K562 (cell line): ENCODE measurements around the gene MPV17L. TPM values are rescaled to one million over a fixed set of nuclear protein-coding genes. Genes with fewer than 3 reads are reported as not detected.
"Not testable (repeated sequence)": the region's sequence is repeated elsewhere in the genome, so short reads cannot be mapped to it uniquely, and the experiment has no call there.

Experiments
- ATAC-seq: fragments of 200-7000 bp; cut with Tn5 transposase; 3 replicates; pipeline ENCODE4 v1.9.1; 2020; ENCODE audit warnings: moderate library complexity
- BruUV-seq: library from RNA; stranded (reverse); fragments of 400-500 nt; replicated peaks from 2 replicates; lab custom pipeline; 2021; lab: Mats Ljungman, UMichigan
- CTCF ChIA-PET: fragments of 300-600 bp; formaldehyde crosslinking; extraction: SDS; loops from one replicate; lab custom pipeline; 2021; ENCODE audit warnings: low intra/inter-chr PET ratio; lab: Yijun Ruan, JAX
- POLR2A ChIA-PET: fragments of 300-600, 350-650 bp; sonication (Branson Sonifier 250); formaldehyde crosslinking; extraction: SDS; loops from one replicate; lab custom pipeline; 2021; ENCODE audit warnings: antibody characterized with exemption, inconsistent platforms; lab: Yijun Ruan, JAX
- DNase-seq, 4 experiments: peaks; one replicate each; pipeline versions ENCODE4 v3.0.0 to v3.0.0-alpha.2; 2011 to 2018; ENCODE audit warnings: low spot score in 3 of 4, mixed read lengths in 3 of 4; ENCODE audit errors: extremely low read depth in 1 of 4
- FAIRE-seq: peaks from 2 replicates; lab custom pipeline; 2011; peaks lifted over from hg19 to GRCh38; lab: Jason Lieb, UNC
- H2AFZ ChIP-seq: 2 replicates; pipeline ENCODE4 v1.6.0; 2011; ENCODE audit warnings: low read depth, low read length, control low read depth, inconsistent platforms
- H3K27ac ChIP-seq: fragments of 200-600 bp; 3 replicates; pipeline ENCODE4 v1.8.0; 2011; ENCODE audit warnings: low read depth, mild to moderate bottlenecking, control low read depth, inconsistent platforms, low read length, moderate library complexity, mixed read lengths; ENCODE audit errors: extremely low read depth
- H3K27me3 ChIP-seq, 2 experiments: fragments of 300-600 bp in 1 of 2; 2 replicates in 1 of 2; 3 replicates in 1 of 2; pipeline versions ENCODE4 v1.6.0 to v1.8.0; 2011; ENCODE audit warnings: inconsistent platforms in 2 of 2, low read length in 2 of 2, mild to moderate bottlenecking in 1 of 2, mixed read lengths in 1 of 2, moderate library complexity in 1 of 2; ENCODE audit not compliant: control insufficient read depth in 2 of 2, insufficient read depth in 2 of 2
- H3K36me3 ChIP-seq: fragments of 300-600 bp; 3 replicates; pipeline ENCODE4 v1.8.0; 2011; ENCODE audit warnings: mild to moderate bottlenecking, low read length, inconsistent platforms; ENCODE audit not compliant: control insufficient read depth, insufficient read depth
- H3K4me1 ChIP-seq, 2 experiments: fragments of 200-600 bp in 1 of 2; replicated peaks in 1 of 2; 2 replicates in 1 of 2; 3 replicates in 1 of 2; pipeline versions ENCODE4 v1.5.1 to v1.8.0; 2011; ENCODE audit warnings: inconsistent platforms in 2 of 2, low read length in 2 of 2, mild to moderate bottlenecking in 1 of 2, mixed read lengths in 1 of 2, moderate library complexity in 1 of 2; ENCODE audit not compliant: control insufficient read depth in 2 of 2, insufficient read depth in 2 of 2
- H3K4me2 ChIP-seq: 2 replicates; pipeline ENCODE4 v1.6.1; 2011; ENCODE audit warnings: low read length, control low read depth, inconsistent platforms, mixed read lengths; ENCODE audit not compliant: insufficient read depth
- H3K4me3 ChIP-seq: fragments of 200-600 bp; sonication (generic), shearing (Covaris generic); 2 replicates; pipeline ENCODE4 v1.5.1; 2016; ENCODE audit warnings: control low read depth, inconsistent platforms
- H3K79me2 ChIP-seq: fragments of 200-600 bp; 3 replicates; pipeline ENCODE4 v1.8.0; 2011; ENCODE audit warnings: low read length, inconsistent platforms; ENCODE audit not compliant: control insufficient read depth, insufficient read depth
- H3K9ac ChIP-seq, 2 experiments: 2 replicates each; pipeline versions ENCODE4 v1.6.0 to v1.6.1; 2011; ENCODE audit warnings: low read depth in 2 of 2, low read length in 2 of 2, control low read depth in 1 of 2, inconsistent platforms in 1 of 2, mild to moderate bottlenecking in 1 of 2, mixed read lengths in 1 of 2; ENCODE audit not compliant: insufficient read depth in 1 of 2
- H3K9me1 ChIP-seq: one replicate; pipeline ENCODE4 v1.6.0; 2011; ENCODE audit warnings: inconsistent platforms, mild to moderate bottlenecking, low read length, moderate library complexity; ENCODE audit not compliant: control insufficient read depth, insufficient read depth
- H3K9me3 ChIP-seq: replicated peaks from 2 replicates; pipeline ENCODE4 v1.5.1; 2011; ENCODE audit warnings: low read depth, low read length, inconsistent platforms; ENCODE audit not compliant: control insufficient read depth, insufficient read depth
- H4K20me1 ChIP-seq: replicated peaks from 2 replicates; pipeline ENCODE4 v1.6.1; 2011; ENCODE audit warnings: low read length, inconsistent platforms, mixed read lengths; ENCODE audit not compliant: control insufficient read depth, insufficient read depth
- WGBS: fragments of 100-300 bp; shearing (Covaris generic); methylation state at CpG from one replicate; pipeline ENCODE4 v1.1.6; 2016; ENCODE audit warnings: low coverage, mixed read lengths; ENCODE audit not compliant: insufficient coverage; ENCODE audit errors: missing lambda C conversion rate; 5-methylcytosine and 5-hydroxymethylcytosine counted together
- in situ Hi-C: fragments of 300-500 bp; cut with MboI; formaldehyde crosslinking; loops from 4 replicates; pipeline ENCODE4 v1.15.0; 2018; ENCODE audit warnings: inconsistent platforms, mixed read lengths
- intact Hi-C: fragments of 100-400 bp; cut with micrococcal nuclease; formaldehyde crosslinking; loops from 2 replicates; pipeline ENCODE4 v1.14.2; 2022
- polyA plus RNA-seq, 8 experiments: library from polyadenylated mRNA; depleted of rRNA in 4 of 8; stranded (reverse) in 5 of 8; unstranded in 3 of 8; fragments of >200 nt; fragmentation: Nextera tagmentation in 2 of 8; fragmentation: Illumina TruSeq in 1 of 8; extraction: Ambion mirVana in 2 of 8; extraction: Trizol in 1 of 8; gene quantifications; 2 replicates each; pipeline versions ENCODE4 v1.2.1 to v1.2.3, GENCODE V29; 2011 to 2014; ENCODE audit warnings: inconsistent platforms in 1 of 8, missing spikeins in 1 of 8
- total RNA-seq, 7 experiments: library from RNA; depleted of rRNA in 6 of 7; stranded (reverse); fragments of >200 nt in 6 of 7; fragmentation: Illumina TruSeq in 2 of 7; extraction: Trizol in 2 of 7; gene quantifications; 2 replicates each; pipeline versions ENCODE4 v1.2.1 to v1.2.3, GENCODE V29; 2011 to 2021; ENCODE audit warnings: low replicate concordance in 1 of 7

The MPV17L gene
- total and polyA plus RNA-seq, 9 of the 15 experiments (the other 6 are each of a cell fraction or from before 2014, with no cell fraction given), result not detected

DNA sequence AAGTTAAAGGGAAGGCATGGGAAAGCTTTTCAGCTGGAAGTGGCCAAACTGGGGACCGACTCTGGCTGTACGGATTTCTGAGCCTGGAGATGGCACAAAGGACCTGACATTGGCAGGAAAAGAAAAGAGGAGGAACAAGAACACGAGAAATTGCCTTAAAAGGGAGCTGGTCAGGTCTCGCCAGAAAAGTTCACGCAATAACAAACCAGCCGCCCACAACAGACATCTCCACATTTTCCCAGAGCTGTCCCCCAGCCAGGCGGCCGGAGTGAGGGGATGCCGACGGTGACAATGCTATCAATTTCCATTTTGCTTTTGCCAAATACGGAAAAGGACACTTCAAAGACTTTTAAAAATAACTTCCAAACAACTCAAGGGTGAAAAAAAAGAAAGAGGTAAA is 44.3 kb upstream of the MPV17L start:
- H3K36me3 ChIP-seq, ATAC-seq, POLR2A ChIA-PET, CTCF ChIA-PET, H3K4me2 ChIP-seq, H3K27ac ChIP-seq, H2AFZ ChIP-seq, H3K9me3 ChIP-seq, H4K20me1 ChIP-seq, BruUV-seq, H3K4me1 ChIP-seq, H3K4me3 ChIP-seq, H3K9me1 ChIP-seq, H3K27me3 ChIP-seq, intact Hi-C loops, DNase-seq, H3K79me2 ChIP-seq, H3K9ac ChIP-seq, FAIRE-seq: not testable (repeated sequence)
- WGBS, result no CpG with 5 or more reads among the region's 11 CpGs
- in situ Hi-C loops, result loop anchor here (10.0 kb wide), 1 partner anchor 576 kb away; no protein-coding TSS in a partner anchor

DNA sequence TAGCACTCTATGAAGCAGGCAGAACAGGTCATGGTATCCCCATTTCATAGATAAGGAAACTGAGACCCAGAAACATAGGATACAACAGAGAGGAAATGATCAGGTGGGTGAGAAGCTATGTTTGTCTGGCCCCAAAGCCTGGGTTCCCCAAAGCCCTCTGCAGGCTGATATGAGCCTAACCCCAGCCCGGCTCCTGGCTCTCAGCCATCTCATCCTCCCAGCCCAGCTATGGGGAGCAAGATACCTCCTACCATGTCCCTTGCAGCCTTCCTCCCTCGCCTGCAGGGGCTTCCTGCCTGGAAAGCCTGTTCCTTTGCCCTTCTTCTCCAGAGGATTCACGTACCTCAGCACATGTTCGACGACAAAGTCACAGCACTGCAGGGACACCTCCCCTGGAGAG is 43.8 kb upstream of the MPV17L start:
- POLR2A ChIA-PET, CTCF ChIA-PET: not testable (repeated sequence)

DNA sequence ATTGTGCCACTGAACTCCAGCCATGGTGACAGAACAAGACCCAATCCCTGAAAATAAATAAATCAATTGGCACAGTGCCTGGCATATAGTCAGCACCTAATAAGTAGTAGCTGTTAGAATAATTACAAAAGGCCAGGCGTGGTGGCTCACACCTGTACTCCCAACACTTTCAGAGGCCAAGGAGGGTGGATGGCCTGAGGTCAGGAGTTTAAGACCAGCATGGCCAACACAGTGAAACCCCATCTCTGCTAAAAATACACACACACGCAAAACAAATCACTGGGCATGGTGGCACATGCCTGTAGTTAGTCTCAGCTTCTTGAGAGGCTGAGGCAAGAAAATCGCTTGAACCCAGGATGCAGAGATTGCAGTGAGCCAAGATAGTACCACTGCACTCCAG is 42.7 kb upstream of the MPV17L start:
- not testable (repeated sequence) for FAIRE-seq, H3K4me2 ChIP-seq

More for the DNA sequence above, 43.8 kb upstream of the MPV17L start:
- H3K79me2 ChIP-seq, H3K36me3 ChIP-seq, H3K4me3 ChIP-seq, H2AFZ ChIP-seq, H3K4me2 ChIP-seq, H4K20me1 ChIP-seq, BruUV-seq, H3K27ac ChIP-seq, FAIRE-seq, H3K9ac ChIP-seq, H3K27me3 ChIP-seq, H3K9me1 ChIP-seq, intact Hi-C loops, H3K4me1 ChIP-seq, H3K9me3 ChIP-seq, DNase-seq: not testable (repeated sequence)
- WGBS, result no CpG with 5 or more reads among the region's 5 CpGs
- in situ Hi-C loops, result loop anchor here (10.0 kb wide), 1 partner anchor 577 kb away; no protein-coding TSS in a partner anchor
- ATAC-seq, result peak; percentile 85

DNA sequence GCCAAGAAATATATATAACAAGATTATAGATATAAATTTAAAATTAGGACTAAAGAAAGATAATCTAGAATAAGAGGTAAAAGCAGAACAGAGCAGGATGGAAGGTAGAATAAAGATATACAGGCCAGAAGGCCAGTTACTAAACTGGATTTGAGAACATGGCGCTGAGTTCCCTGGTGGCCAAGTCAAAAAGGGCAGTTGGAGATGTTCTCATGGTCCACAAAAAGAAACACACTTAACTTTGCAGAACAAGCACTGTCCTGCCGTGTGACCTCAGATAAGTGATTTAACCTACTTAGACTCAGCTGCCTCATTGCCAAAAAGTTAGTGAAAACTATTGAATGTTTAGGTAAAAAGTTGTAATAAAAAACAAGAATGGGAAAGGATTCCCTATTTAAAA is 40.7 kb upstream of the MPV17L start:
- H3K27me3 ChIP-seq, H3K9me3 ChIP-seq, H3K79me2 ChIP-seq, POLR2A ChIA-PET, CTCF ChIA-PET, H4K20me1 ChIP-seq, H3K9ac ChIP-seq, DNase-seq, BruUV-seq, H3K36me3 ChIP-seq, H3K4me1 ChIP-seq, intact Hi-C loops, H3K27ac ChIP-seq, H3K4me3 ChIP-seq, H2AFZ ChIP-seq, H3K9me1 ChIP-seq, H3K4me2 ChIP-seq, FAIRE-seq: not testable (repeated sequence)
- WGBS, result no CpG with 5 or more reads among the region's 2 CpGs
- in situ Hi-C loops, result loop anchor here (10.0 kb wide), 1 partner anchor 580 kb away; no protein-coding TSS in a partner anchor
- peak; percentile 79 for ATAC-seq

More for the DNA sequence above, 42.7 kb upstream of the MPV17L start:
- H3K9me3 ChIP-seq, BruUV-seq, H3K9me1 ChIP-seq, H3K4me3 ChIP-seq, CTCF ChIA-PET, H4K20me1 ChIP-seq, H3K27ac ChIP-seq, H3K79me2 ChIP-seq, DNase-seq, H3K4me1 ChIP-seq, H3K9ac ChIP-seq, ATAC-seq, POLR2A ChIA-PET, intact Hi-C loops, H3K27me3 ChIP-seq, H3K36me3 ChIP-seq, H2AFZ ChIP-seq: not testable (repeated sequence)
- in situ Hi-C loops, result loop anchor here (10.0 kb wide), 1 partner anchor 578 kb away; no protein-coding TSS in a partner anchor
- WGBS, result 0% methylated on average over 1 of the region's 3 CpGs
